Liver (tissue), 9 donors: Measurements from ENCODE around the gene MYF6. TPM values are rescaled to one million over a fixed set of nuclear protein-coding genes. Genes with fewer than 3 reads are reported as not detected.
"Not testable (repeated sequence)": the region's sequence is repeated elsewhere in the genome, so short reads cannot be mapped to it uniquely, and the experiment has no call there.

ENCODE experiments used
- DNase-seq: peaks from one replicate; pipeline ENCODE4 v3.0.0-alpha.2; 2017; ENCODE audit warnings: low spot score
- H3K27ac ChIP-seq, 2 donors: one replicate each; pipeline ENCODE4 v1.7.0; 2013; ENCODE audit warnings: inconsistent platforms in 2 of 2, low read length in 2 of 2, control low read depth in 1 of 2, low read depth in 1 of 2, mild to moderate bottlenecking in 1 of 2
- H3K27me3 ChIP-seq, 4 donors: one replicate each; pipeline versions ENCODE4 v1.6.1 to v1.7.0; 2013; ENCODE audit warnings: low read length in 3 of 4, inconsistent platforms in 1 of 4, mild to moderate bottlenecking in 1 of 4, moderate library complexity in 1 of 4; ENCODE audit not compliant: control insufficient read depth in 4 of 4, insufficient read depth in 4 of 4
- H3K36me3 ChIP-seq, 4 donors: one replicate each; pipeline versions ENCODE4 v1.6.1 to v1.7.0; 2013; ENCODE audit warnings: low read length in 3 of 4, mild to moderate bottlenecking in 3 of 4, low read depth in 1 of 4, moderate library complexity in 1 of 4; ENCODE audit not compliant: control insufficient read depth in 4 of 4, insufficient read depth in 3 of 4
- H3K4me1 ChIP-seq, 4 donors: one replicate each; pipeline versions ENCODE4 v1.6.1 to v1.7.0; 2013; ENCODE audit warnings: low read length in 3 of 4, mild to moderate bottlenecking in 3 of 4, moderate library complexity in 1 of 4; ENCODE audit not compliant: control insufficient read depth in 4 of 4, insufficient read depth in 4 of 4
- H3K4me3 ChIP-seq, 3 donors: one replicate each; pipeline versions ENCODE4 v1.6.1 to v1.7.0; 2013; ENCODE audit warnings: low read length in 3 of 3, control low read depth in 1 of 3, low read depth in 1 of 3, mild to moderate bottlenecking in 1 of 3
- H3K9ac ChIP-seq, 2 donors: one replicate each; pipeline ENCODE4 v1.7.0; 2013; ENCODE audit warnings: low read length in 2 of 2, mild to moderate bottlenecking in 2 of 2, moderate library complexity in 2 of 2, control low read depth in 1 of 2, low read depth in 1 of 2
- H3K9me3 ChIP-seq, 4 donors: one replicate each; pipeline versions ENCODE4 v1.6.1 to v1.7.0; 2013; ENCODE audit warnings: low read length in 3 of 4; ENCODE audit not compliant: control insufficient read depth in 4 of 4
- CTCF ChIP-seq: fragments of 150-350 bp; IDR thresholded peaks from 2 replicates; pipeline ENCODE4 v1.5.1; 2017; ENCODE audit warnings: improper control_type of control experiment, low read depth, low read length; ENCODE audit not compliant: missing input control
- EGR1 ChIP-seq, 2 donors: IDR thresholded peaks; 2 replicates each; pipeline ENCODE4 v1.6.1; 2016 to 2018; ENCODE audit warnings: antibody characterized with exemption in 2 of 2, low read depth in 2 of 2
- FOXA1 ChIP-seq: IDR thresholded peaks from 2 replicates; pipeline ENCODE4 v1.6.1; 2016; ENCODE audit warnings: antibody characterized with exemption
- FOXA2 ChIP-seq: IDR thresholded peaks from 2 replicates; pipeline ENCODE4 v1.6.1; 2016; ENCODE audit warnings: antibody characterized with exemption
- GABPA ChIP-seq, 2 donors: IDR thresholded peaks in 1 of 2; conservative IDR thresholded peaks in 1 of 2; 2 replicates each; pipeline ENCODE4 v1.6.1; 2016; ENCODE audit warnings: antibody characterized with exemption in 2 of 2, mild to moderate bottlenecking in 1 of 2, moderate library complexity in 1 of 2
- HNF4A ChIP-seq, 2 donors: conservative IDR thresholded peaks; 2 replicates each; pipeline ENCODE4 v1.6.1; 2016; ENCODE audit warnings: antibody characterized with exemption in 2 of 2, mild to moderate bottlenecking in 2 of 2
- HNF4G ChIP-seq: IDR thresholded peaks from 2 replicates; pipeline ENCODE4 v1.6.1; 2016; ENCODE audit warnings: antibody characterized with exemption
- JUND ChIP-seq, 2 donors: IDR thresholded peaks; 2 replicates each; pipeline ENCODE4 v1.6.1; 2016; ENCODE audit warnings: antibody characterized with exemption in 2 of 2
- NR2F2 ChIP-seq: IDR thresholded peaks from 2 replicates; pipeline ENCODE4 v1.6.1; 2016; ENCODE audit warnings: antibody characterized with exemption
- RAD21 ChIP-seq, 2 donors: IDR thresholded peaks; 2 replicates each; pipeline ENCODE4 v1.6.1; 2016; ENCODE audit warnings: antibody characterized with exemption in 2 of 2, mild to moderate bottlenecking in 2 of 2
- REST ChIP-seq: IDR thresholded peaks from 2 replicates; pipeline ENCODE4 v1.6.1; 2016; ENCODE audit warnings: antibody characterized with exemption, mild to moderate bottlenecking
- RXRA ChIP-seq, 2 donors: IDR thresholded peaks; 2 replicates each; pipeline ENCODE4 v1.6.1; 2017 to 2018; ENCODE audit warnings: antibody characterized with exemption in 2 of 2, mild to moderate bottlenecking in 1 of 2
- SP1 ChIP-seq: IDR thresholded peaks from 2 replicates; pipeline ENCODE4 v1.6.1; 2018; ENCODE audit warnings: antibody characterized with exemption, mild to moderate bottlenecking
- TAF1 ChIP-seq: conservative IDR thresholded peaks from 2 replicates; pipeline ENCODE4 v1.6.1; 2016; ENCODE audit warnings: antibody characterized with exemption, mild to moderate bottlenecking
- YY1 ChIP-seq: IDR thresholded peaks from 2 replicates; pipeline ENCODE4 v1.6.1; 2016; ENCODE audit warnings: antibody characterized with exemption, mild to moderate bottlenecking
- ZBTB33 ChIP-seq: IDR thresholded peaks from 2 replicates; pipeline ENCODE4 v1.6.1; 2016; ENCODE audit warnings: antibody characterized with exemption
- WGBS: extraction: QIAGEN DNeasy Blood & Tissue Kit; methylation state at CpG from one replicate; pipeline ENCODE4 v1.1.7; 2013; 5-methylcytosine and 5-hydroxymethylcytosine counted together
- polyA plus RNA-seq, 2 donors: library from polyadenylated mRNA; stranded (reverse) in 1 of 2; unstranded in 1 of 2; fragments of 200-250 nt in 1 of 2; fragments of >200 nt in 1 of 2; fragmentation: Nextera tagmentation in 1 of 2; extraction: Ambion mirVana in 1 of 2; gene quantifications; one replicate each; pipeline versions ENCODE4 v1.2.1 to v1.2.3, GENCODE V29; 2013 to 2015
- total RNA-seq, 2 donors: library from RNA; depleted of rRNA; stranded (reverse); fragments of >200 nt; gene quantifications; one replicate each; pipeline ENCODE4 v1.2.3, GENCODE V29; 2014
- TF ChIP-seq, protein P1 (sequence below): IDR thresholded peaks from 2 replicates; pipeline ENCODE4 v1.6.1; 2016; ENCODE audit warnings: antibody characterized with exemption
- TF ChIP-seq, protein P2 (sequence below): IDR thresholded peaks from 2 replicates; pipeline ENCODE4 v1.6.1; 2016; ENCODE audit warnings: antibody characterized with exemption
- donor health status: healthy.
- donor health status: healthy.
- donor health status: healthy.
- donor health status: healthy.
- donor health status: healthy.

Gene MYF6
- total and polyA plus RNA-seq, 4 donors: 0.05 to 0.18 TPM; not detected in 2

DNA sequence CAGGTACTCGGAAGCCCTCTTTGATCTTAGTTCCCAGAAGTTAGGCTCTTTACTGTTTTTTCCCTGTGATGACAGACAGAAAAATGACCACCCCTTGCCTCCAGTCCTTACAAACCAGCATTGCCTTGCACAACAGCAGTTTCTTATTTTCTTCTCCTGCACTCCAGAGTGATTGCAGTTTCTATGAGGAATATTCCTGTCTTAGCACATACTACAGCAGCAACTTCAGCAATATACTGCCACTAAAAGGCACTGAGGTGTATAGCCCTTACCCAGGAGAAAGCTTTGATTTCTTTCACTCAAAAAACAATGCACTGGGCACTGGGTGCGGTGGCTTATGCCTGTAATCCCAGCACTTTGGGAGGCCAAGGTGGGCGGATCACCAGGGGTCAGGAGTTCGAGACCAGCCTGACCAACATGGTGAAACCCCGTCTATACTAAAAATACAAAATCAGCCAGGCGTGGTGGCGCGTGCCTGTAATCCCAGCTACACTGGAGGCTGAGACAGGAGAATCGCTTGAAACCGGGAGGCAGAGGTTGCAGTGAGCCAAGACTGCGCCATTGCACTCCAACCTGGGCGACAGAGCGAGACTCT is 31.3 kb upstream of the MYF6 start:
- DNase-seq, H3K36me3 ChIP-seq, H3K27me3 ChIP-seq, H3K9me3 ChIP-seq, H3K9ac ChIP-seq, H3K4me1 ChIP-seq, H3K4me3 ChIP-seq: not testable (repeated sequence)
- peak overlapping the region in 1 of 2 donors; percentile 34 for H3K27ac ChIP-seq
- peak; percentile 7 to 43 for TF ChIP-seq RAD21 (IDR thresholded peaks at IDR 0.05)
- WGBS: 94% methylated on average over 13 of the region's 13 CpGs

DNA sequence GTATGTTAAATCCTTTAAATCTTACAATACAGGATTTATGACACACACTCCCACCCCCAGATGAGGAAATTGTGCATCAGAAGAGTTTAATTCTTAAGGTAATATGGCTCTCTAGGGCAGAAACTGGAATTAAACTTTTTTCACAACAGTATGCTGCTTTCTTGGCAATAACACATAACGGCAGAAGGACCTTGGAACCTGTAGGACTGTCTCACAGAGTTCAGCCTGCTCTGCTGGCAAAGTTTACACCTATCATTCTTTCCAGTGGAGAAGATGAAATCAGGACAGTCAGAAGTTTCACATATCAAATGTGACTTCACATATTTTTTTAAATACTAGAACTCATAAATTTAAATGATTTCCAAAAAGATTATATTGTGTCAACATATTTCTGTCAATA is 30.6 kb upstream of the MYF6 start:
- H3K9ac ChIP-seq: peak overlapping the region in 1 of 2 donors; percentile 58
- no peaks in the 10 kb centered on the region for H3K27me3 ChIP-seq
- H3K36me3 ChIP-seq: no peaks in the 10 kb centered on the region
- TF ChIP-seq, protein P1, sequence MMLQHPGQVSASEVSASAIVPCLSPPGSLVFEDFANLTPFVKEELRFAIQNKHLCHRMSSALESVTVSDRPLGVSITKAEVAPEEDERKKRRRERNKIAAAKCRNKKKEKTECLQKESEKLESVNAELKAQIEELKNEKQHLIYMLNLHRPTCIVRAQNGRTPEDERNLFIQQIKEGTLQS: no peak
- TF ChIP-seq FOXA1: no peak
- peak; percentile 86 for TF ChIP-seq HNF4G
- TF ChIP-seq, protein P2, sequence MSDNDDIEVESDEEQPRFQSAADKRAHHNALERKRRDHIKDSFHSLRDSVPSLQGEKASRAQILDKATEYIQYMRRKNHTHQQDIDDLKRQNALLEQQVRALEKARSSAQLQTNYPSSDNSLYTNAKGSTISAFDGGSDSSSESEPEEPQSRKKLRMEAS: peak; percentile 30
- TF ChIP-seq SP1: peak; percentile 80
- no peak for TF ChIP-seq GABPA (IDR thresholded peaks at IDR 0.05 in 1 of 2, conservative IDR thresholded peaks at IDR 0.05 in 1 of 2)
- peak; percentile 55 to 94 for TF ChIP-seq JUND (IDR thresholded peaks at IDR 0.05)
- peak; percentile 57 to 58 for TF ChIP-seq RAD21 (IDR thresholded peaks at IDR 0.05)
- peak; percentile 21 for TF ChIP-seq FOXA2
- TF ChIP-seq CTCF: no peak
- peak; percentile 84 for TF ChIP-seq REST
- peak; percentile 70 to 85 for TF ChIP-seq RXRA (IDR thresholded peaks at IDR 0.05)
- peak; percentile 35 for TF ChIP-seq ZBTB33
- peak in 1 of 2 donors; percentile 87 for TF ChIP-seq EGR1 (IDR thresholded peaks at IDR 0.05; ENCODE audit: low read depth in 2 of 2)
- TF ChIP-seq NR2F2: no peak
- no peak for TF ChIP-seq TAF1
- peak; percentile 75 for TF ChIP-seq YY1
- peak; percentile 91 to 98 for TF ChIP-seq HNF4A (conservative IDR thresholded peaks at IDR 0.05)
- H3K4me3 ChIP-seq: no peak overlapping the region
- H3K4me1 ChIP-seq: peaks cover 0 to 4% (median 0%) of the 10 kb centered on the region in 4 donors
- no peak for DNase-seq
- H3K9me3 ChIP-seq: no peaks in the 10 kb centered on the region
- 27% methylated on average over 1 of the region's 1 CpG for WGBS
- H3K27ac ChIP-seq: peak overlapping the region; percentile 34 to 67
